ENCODE data around the gene ATG2A. TPM values are rescaled to one million over a fixed set of nuclear protein-coding genes. Genes with fewer than 3 reads are reported as not detected.

ATG2A gene
- total RNA-seq, 2 donors from 2014 or later, result 30.6 to 32.8 TPM

DNA sequence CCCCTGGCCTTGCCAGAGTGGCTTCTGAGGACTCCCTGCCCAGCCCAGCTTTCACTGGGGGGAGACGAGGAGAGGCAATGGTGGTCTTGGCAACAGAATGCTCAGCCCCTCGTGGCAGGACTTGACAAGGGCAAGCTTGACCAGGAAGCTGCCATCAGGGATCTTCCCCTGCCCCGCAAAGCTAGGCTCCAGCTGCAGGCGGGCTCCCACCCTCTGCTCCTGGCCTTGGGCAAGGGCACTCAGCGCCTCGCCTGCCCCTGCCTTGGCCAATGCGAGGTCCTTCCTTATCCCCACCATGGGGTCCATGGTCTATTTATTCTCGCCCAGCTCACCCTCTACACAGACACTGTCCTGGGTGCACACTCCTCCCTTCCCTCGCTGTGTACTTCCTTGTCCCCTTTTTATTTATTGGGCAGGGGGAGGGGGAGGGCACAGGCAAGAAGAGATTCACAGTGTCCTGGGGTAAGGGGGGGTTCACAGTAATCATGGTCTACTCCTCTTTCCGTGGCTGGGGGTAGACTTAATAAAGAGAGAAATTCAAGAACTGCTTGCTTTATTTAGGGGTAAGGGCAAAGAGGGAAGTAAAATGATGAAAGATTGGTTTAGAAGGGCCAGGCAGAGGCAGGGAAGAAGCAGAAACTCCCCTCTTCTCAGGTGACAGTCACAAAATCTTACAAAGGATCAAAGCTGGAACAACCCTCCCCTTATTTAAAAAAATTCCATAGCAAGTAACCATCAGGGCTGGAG lies 17.1 kb upstream of the ATG2A start:
- no peak overlapping the region for H3K4me3 ChIP-seq
- intact Hi-C loops (cut with DNase I), result loop anchor here (10.0 kb wide), 1 partner anchor 51 kb away; no protein-coding TSS in a partner anchor
- DNase-seq, result no peak
- H3K36me3 ChIP-seq, result peaks cover 8% of the 10 kb centered on the region
- no peaks in the 10 kb centered on the region for H3K27me3 ChIP-seq
- H3K9me3 ChIP-seq, result no peaks in the 10 kb centered on the region
- no peak overlapping the region for H3K9ac ChIP-seq (ENCODE audit: low read depth in 2 of 2, low read length in 2 of 2)
- no peak for TF ChIP-seq CTCF (IDR thresholded peaks at IDR 0.05)
- no peak overlapping the region for H3K27ac ChIP-seq
- H3K4me1 ChIP-seq, result no peaks in the 10 kb centered on the region

DNA sequence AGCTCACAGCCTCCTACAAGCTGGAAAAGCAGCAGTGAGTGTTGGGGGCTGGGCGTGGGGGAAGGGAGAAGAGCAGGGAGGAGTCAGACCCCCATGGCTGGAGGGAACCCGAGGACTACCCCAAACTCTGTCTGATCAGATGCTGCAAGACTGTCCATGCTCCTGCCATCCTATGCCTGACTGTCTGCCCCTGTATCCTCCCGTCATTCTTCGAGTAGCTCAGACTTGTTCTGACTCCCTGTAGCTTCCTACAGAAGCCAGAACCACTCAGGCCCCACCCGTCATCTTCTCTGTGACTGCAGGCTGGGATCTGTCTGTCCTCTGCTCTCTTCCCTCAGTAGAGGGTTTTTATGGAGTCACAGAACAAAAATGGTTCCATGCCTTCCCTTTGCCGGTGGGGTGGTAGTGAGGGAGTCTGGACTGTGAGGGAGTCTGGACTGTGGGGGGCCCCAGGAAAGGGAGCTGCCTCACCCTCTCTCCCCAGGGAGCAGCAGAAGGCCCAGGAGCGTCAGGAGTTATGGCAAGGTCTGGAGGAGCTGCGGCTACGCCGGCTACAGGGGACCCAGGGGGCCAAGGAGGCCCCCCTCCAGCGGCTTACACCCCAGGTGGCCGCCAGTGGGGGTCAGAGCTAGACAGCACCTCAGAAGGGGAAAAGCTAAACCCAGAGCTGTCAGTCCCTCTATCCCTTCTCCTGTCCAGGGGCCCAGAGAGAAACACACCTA lies 16.4 kb upstream of the ATG2A start:
- no peaks in the 10 kb centered on the region for H3K27me3 ChIP-seq
- no peak for DNase-seq
- H3K4me3 ChIP-seq, result no peak overlapping the region
- H3K9ac ChIP-seq (ENCODE audit: low read depth in 2 of 2, low read length in 2 of 2), result no peak overlapping the region
- H3K4me1 ChIP-seq, result no peaks in the 10 kb centered on the region
- intact Hi-C loops (cut with DNase I), result loop anchor here (10.0 kb wide), 1 partner anchor 51 kb away; no protein-coding TSS in a partner anchor
- no peak for TF ChIP-seq CTCF (IDR thresholded peaks at IDR 0.05)
- no peak overlapping the region for H3K27ac ChIP-seq
- no peaks in the 10 kb centered on the region for H3K9me3 ChIP-seq
- peaks cover 8% of the 10 kb centered on the region for H3K36me3 ChIP-seq

DNA sequence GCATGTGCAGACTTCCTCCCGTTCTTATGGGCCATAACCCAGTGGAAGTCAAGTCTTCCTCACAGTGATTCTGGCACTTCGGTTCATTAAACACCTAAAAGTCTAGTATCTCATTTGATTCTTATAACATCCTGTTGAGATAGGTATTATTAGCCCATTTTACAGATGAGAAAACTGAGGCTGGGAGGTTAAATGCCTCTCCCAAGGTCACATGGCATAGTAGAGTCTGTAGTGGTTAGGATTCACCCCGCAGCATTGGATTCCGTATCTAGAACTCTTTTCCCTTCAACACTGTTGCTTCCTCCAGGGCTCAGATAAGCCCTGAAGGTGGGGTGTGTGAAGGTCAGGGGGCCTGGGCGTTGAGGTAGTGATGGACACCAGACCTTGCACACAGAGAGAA lies 15.3 kb upstream of the ATG2A start:
- no peak overlapping the region for H3K4me3 ChIP-seq
- intact Hi-C loops (cut with DNase I), result loop anchor here (10.0 kb wide), 1 partner anchor 52 kb away; no protein-coding TSS in a partner anchor
- no peak overlapping the region for H3K27ac ChIP-seq

DNA sequence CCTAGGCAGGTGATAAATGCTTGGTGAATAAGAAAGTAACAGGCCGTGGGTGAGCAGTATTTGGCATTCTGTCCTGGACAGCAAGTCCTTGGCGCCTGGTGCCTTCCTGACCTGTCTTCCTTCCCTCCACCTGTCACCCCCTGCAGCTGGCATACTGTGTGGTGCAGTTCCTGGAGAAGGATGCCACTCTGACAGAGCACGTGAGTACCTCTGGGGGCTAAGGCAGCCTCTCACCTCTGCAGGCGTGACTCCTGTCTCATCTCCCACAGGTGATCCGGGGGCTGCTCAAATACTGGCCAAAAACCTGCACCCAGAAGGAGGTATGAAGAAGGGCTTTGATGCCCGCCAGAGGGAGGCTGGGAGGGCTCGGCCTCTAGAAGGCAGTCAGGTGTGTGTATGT lies 14.3 kb upstream of the ATG2A start:
- Histone ChIP-seq H3K9ac (ENCODE audit: low read depth in 2 of 2, low read length in 2 of 2) (no peak overlapping the region), H3K36me3 (peaks cover 8% of the 10 kb centered on the region)
- intact Hi-C loops (cut with DNase I), result loop anchor here (10.0 kb wide), 1 partner anchor 54 kb away; no protein-coding TSS in a partner anchor

More for the DNA sequence above, 15.3 kb upstream of the ATG2A start:
- no peaks in the 10 kb centered on the region for H3K27me3 ChIP-seq
- H3K36me3 ChIP-seq, result peaks cover 8% of the 10 kb centered on the region
- TF ChIP-seq CTCF (IDR thresholded peaks at IDR 0.05), result no peak
- DNase-seq, result no peak
- H3K9me3 ChIP-seq, result no peaks in the 10 kb centered on the region
- H3K4me1 ChIP-seq, result no peaks in the 10 kb centered on the region
- H3K9ac ChIP-seq (ENCODE audit: low read depth in 2 of 2, low read length in 2 of 2), result no peak overlapping the region

More for the DNA sequence above, 14.3 kb upstream of the ATG2A start:
- no peak for TF ChIP-seq CTCF (IDR thresholded peaks at IDR 0.05)
- Histone ChIP-seq H3K4me3 (no peak overlapping the region), H3K27ac (no peak overlapping the region), H3K27me3 (no peaks in the 10 kb centered on the region), H3K9me3 (no peaks in the 10 kb centered on the region), H3K4me1 (no peaks in the 10 kb centered on the region)
- DNase-seq, result no peak
